ENCODE results near the gene IFNL1. TPM values are rescaled to one million over a fixed set of nuclear protein-coding genes. Genes with fewer than 3 reads are reported as not detected.

IFNL1 gene
- total RNA-seq, 1 donor from 2014 or later, result not detected

DNA sequence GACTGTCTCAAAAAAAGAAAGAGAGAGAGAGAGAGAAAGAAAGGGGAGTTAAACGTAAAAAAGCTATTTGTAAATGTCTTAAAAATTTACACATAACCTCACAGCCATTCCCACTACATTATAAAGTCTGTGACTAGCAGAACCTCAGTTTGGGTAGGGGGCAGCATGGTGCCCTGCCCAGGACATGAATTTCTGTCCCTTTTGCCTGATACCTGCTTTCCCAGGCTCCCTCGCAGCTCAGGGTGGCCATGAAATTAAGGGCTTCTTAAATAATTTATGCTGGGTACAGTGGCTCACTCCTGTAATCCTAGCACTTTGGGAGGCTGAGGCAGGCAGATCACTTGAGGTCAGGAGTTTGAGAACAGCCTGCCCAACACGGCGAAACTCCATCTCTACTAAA lies 4.8 kb downstream of the IFNL1 start:
- DNase-seq (ENCODE audit: low spot score), result no peak
- peaks cover 4% of the 10 kb centered on the region for H3K36me3 Mint-ChIP-seq (ENCODE audit: low read depth, unreplicated experiment)
- TF ChIP-seq, protein P1, sequence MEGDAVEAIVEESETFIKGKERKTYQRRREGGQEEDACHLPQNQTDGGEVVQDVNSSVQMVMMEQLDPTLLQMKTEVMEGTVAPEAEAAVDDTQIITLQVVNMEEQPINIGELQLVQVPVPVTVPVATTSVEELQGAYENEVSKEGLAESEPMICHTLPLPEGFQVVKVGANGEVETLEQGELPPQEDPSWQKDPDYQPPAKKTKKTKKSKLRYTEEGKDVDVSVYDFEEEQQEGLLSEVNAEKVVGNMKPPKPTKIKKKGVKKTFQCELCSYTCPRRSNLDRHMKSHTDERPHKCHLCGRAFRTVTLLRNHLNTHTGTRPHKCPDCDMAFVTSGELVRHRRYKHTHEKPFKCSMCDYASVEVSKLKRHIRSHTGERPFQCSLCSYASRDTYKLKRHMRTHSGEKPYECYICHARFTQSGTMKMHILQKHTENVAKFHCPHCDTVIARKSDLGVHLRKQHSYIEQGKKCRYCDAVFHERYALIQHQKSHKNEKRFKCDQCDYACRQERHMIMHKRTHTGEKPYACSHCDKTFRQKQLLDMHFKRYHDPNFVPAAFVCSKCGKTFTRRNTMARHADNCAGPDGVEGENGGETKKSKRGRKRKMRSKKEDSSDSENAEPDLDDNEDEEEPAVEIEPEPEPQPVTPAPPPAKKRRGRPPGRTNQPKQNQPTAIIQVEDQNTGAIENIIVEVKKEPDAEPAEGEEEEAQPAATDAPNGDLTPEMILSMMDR (IDR thresholded peaks at IDR 0.05; ENCODE audit: unreplicated experiment), result no peak
- no peaks in the 10 kb centered on the region for H3K9me3 Mint-ChIP-seq (ENCODE audit: unreplicated experiment)
- no peaks in the 10 kb centered on the region for H3K4me1 Mint-ChIP-seq (ENCODE audit: unreplicated experiment)
- no peak overlapping the region for H3K4me3 Mint-ChIP-seq (ENCODE audit: unreplicated experiment)
- peaks cover 2% of the 10 kb centered on the region for H3K27me3 Mint-ChIP-seq (ENCODE audit: unreplicated experiment)
- no peak overlapping the region for H3K27ac Mint-ChIP-seq (ENCODE audit: unreplicated experiment)

DNA sequence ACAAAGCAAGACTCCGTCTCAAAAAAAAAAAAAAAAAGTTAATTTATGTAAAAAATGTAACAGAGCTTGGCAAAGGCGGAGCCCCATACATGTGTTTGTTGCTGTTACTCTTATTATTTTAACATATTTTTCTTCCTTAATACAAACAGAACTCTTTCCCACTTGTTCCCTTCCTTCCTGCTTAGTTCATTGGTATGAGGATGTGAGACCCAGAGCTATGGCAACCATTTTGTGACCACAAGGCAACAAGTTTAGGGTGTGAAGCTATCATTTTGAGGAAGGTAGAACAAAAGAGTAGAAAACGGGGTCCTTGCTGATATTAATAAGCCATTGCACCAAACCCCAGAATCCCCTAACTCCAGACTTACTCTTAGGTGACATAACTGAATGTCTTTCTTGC lies 5.4 kb downstream of the IFNL1 start:
- peaks cover 5% of the 10 kb centered on the region for H3K36me3 Mint-ChIP-seq (ENCODE audit: low read depth, unreplicated experiment)
- peaks cover 2% of the 10 kb centered on the region for H3K4me1 Mint-ChIP-seq (ENCODE audit: unreplicated experiment)
- TF ChIP-seq, protein P1 (IDR thresholded peaks at IDR 0.05; ENCODE audit: unreplicated experiment), result no peak
- no peaks in the 10 kb centered on the region for H3K9me3 Mint-ChIP-seq (ENCODE audit: unreplicated experiment)
- H3K27me3 Mint-ChIP-seq (ENCODE audit: unreplicated experiment), result peaks cover 4% of the 10 kb centered on the region
- no peak overlapping the region for H3K27ac Mint-ChIP-seq (ENCODE audit: unreplicated experiment)
- no peak overlapping the region for H3K4me3 Mint-ChIP-seq (ENCODE audit: unreplicated experiment)
- DNase-seq (ENCODE audit: low spot score), result no peak

DNA sequence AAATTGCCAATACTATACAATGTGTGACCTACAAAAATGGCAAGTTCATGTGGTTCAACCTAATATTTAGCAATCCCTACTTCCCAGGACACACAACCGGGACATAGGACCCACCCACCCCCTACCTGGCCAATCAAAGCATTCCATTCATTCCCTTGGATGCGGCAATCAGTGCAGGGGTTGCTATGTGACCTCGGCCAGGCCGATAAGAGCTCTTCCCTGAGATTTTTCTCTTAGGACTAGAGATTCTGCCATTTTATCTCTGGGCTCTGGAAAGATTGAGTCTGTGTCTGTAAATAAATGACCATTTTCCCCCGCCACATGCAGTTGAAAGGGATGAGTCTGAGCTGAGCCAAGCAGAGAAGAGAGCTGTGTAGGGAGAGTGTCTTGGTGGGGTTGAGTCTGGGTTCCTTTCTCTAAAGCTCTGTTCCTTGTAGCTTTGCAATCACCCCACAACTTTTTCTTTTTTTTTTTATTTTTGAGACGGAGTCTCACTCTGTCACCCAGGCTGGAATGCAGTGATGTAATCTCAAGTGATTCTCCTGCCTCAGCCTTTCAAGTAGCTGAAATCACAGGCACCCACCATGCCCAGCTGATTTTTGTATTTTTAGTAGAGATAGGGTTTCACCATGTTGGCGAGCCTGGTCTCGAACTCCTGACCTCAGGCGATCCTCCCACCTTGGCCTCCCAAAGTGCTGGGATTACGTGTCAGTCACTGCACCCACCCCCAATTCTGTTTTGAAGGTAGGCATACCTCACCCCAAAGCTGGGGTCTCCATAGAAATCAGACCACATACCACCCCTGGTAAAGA lies 7.4 kb downstream of the IFNL1 start:
- Mint-ChIP-seq H3K4me3 (ENCODE audit: unreplicated experiment) (no peak overlapping the region), H3K27ac (ENCODE audit: unreplicated experiment) (no peak overlapping the region), H3K27me3 (ENCODE audit: unreplicated experiment) (peaks cover 7% of the 10 kb centered on the region), H3K9me3 (ENCODE audit: unreplicated experiment) (no peaks in the 10 kb centered on the region), H3K4me1 (ENCODE audit: unreplicated experiment) (peaks cover 6% of the 10 kb centered on the region), H3K36me3 (ENCODE audit: low read depth, unreplicated experiment) (peaks cover 7% of the 10 kb centered on the region)
- no peak for DNase-seq (ENCODE audit: low spot score)
- TF ChIP-seq, protein P1 (IDR thresholded peaks at IDR 0.05; ENCODE audit: unreplicated experiment), result no peak

DNA sequence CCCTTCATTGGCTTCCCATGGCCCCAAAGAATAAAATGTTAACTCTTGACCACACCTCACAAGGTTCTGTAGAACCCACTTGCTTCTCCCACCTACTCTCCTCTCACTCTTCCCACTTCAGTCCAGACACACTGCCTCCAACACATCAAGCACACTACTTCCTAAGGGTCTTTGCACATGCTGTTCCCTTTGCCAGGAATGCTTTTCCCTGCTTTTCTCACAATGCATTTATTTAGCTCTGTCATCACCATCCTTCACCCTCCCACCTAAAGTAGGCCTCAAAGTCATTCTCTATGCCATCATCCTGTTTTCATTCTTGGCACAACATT lies 7.9 kb downstream of the IFNL1 start:
- Mint-ChIP-seq H3K36me3 (ENCODE audit: low read depth, unreplicated experiment) (peaks cover 5% of the 10 kb centered on the region), H3K4me3 (ENCODE audit: unreplicated experiment) (no peak overlapping the region), H3K4me1 (ENCODE audit: unreplicated experiment) (peaks cover 6% of the 10 kb centered on the region), H3K27ac (ENCODE audit: unreplicated experiment) (no peak overlapping the region), H3K27me3 (ENCODE audit: unreplicated experiment) (peaks cover 9% of the 10 kb centered on the region), H3K9me3 (ENCODE audit: unreplicated experiment) (no peaks in the 10 kb centered on the region)
- DNase-seq (ENCODE audit: low spot score), result no peak
- TF ChIP-seq, protein P1 (IDR thresholded peaks at IDR 0.05; ENCODE audit: unreplicated experiment), result no peak

DNA sequence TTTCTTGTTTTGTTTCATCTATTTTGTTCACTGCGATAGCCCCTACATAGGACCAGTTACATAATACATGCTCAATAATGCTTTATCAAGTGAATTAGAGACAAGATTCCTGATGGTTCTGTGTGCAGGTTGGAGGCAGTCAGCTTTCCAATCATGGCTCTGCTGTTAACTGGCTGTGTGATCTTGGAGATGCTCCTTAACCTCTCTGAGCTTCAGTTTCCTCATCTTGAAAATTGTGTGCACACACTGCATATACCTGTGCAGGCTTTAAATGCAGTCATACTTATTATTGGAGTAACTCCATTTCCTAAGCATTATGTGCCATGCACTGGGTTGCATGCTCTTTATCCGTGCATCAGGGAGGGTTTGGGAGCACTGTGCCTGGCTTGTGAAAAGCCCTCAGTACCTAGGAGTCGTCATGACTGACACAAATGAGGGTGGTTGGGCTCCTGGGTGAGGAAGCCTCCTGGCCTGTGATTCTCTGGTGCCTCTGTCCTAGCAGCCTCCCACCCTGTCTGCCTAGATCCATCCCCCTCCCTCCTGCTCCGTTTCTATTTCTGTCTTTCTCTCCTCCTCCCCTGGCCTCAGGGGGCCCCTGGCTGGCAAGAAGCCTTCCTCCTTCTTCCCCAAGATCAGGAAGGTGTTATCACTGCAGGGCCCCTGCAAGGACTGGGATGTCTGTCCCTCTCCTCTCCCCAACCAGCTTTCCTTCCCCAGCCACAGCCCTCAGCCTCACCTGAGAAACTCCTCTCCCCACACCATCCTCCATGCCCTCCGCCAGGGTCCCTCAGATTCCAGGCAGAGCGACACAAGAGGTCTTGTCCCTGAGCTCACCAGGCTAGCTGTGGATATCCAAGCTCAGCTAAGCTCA lies 8.7 kb downstream of the IFNL1 start:
- Mint-ChIP-seq H3K36me3 (ENCODE audit: low read depth, unreplicated experiment) (peaks cover 5% of the 10 kb centered on the region), H3K4me1 (ENCODE audit: unreplicated experiment) (peaks cover 6% of the 10 kb centered on the region), H3K27me3 (ENCODE audit: unreplicated experiment) (peaks cover 10% of the 10 kb centered on the region), H3K4me3 (ENCODE audit: unreplicated experiment) (no peak overlapping the region), H3K9me3 (ENCODE audit: unreplicated experiment) (no peaks in the 10 kb centered on the region), H3K27ac (ENCODE audit: unreplicated experiment) (no peak overlapping the region)
- TF ChIP-seq, protein P1 (IDR thresholded peaks at IDR 0.05; ENCODE audit: unreplicated experiment), result no peak
- DNase-seq (ENCODE audit: low spot score), result no peak

Measured in endothelial cell (in vitro differentiated cells).